Trophoblast cell (in vitro differentiated cells and primary cell): Measurements from ENCODE around the gene GDA.

ENCODE experiments used
- DNase-seq, 2 donors: peaks; one replicate each; pipeline ENCODE4 v3.0.0-alpha.2; 2016
- H2AFZ ChIP-seq: 2 replicates; pipeline ENCODE4 v1.6.1; 2013; ENCODE audit warnings: low read length, moderate library complexity, mild to moderate bottlenecking; ENCODE audit not compliant: insufficient read depth, poor library complexity
- H2AK5ac ChIP-seq: 2 replicates; pipeline ENCODE4 v1.6.1; 2013; ENCODE audit warnings: mild to moderate bottlenecking, low read length
- H2BK120ac ChIP-seq: 2 replicates; pipeline ENCODE4 v1.6.1; 2013; ENCODE audit warnings: low read length, mild to moderate bottlenecking, moderate library complexity; ENCODE audit not compliant: insufficient read depth, poor library complexity
- H2BK12ac ChIP-seq: 2 replicates; pipeline ENCODE4 v1.6.1; 2013; ENCODE audit warnings: mild to moderate bottlenecking, low read length, moderate library complexity
- H2BK5ac ChIP-seq: 2 replicates; pipeline ENCODE4 v1.6.1; 2013; ENCODE audit warnings: low read length, low read depth, moderate library complexity, mild to moderate bottlenecking; ENCODE audit not compliant: poor library complexity
- H3K14ac ChIP-seq: 2 replicates; pipeline ENCODE4 v1.6.1; 2013; ENCODE audit warnings: mild to moderate bottlenecking, low read length
- H3K18ac ChIP-seq: 2 replicates; pipeline ENCODE4 v1.6.1; 2013; ENCODE audit warnings: mild to moderate bottlenecking, low read length
- H3K23ac ChIP-seq: 2 replicates; pipeline ENCODE4 v1.6.1; 2013; ENCODE audit warnings: low read length
- H3K27ac ChIP-seq: 2 replicates; pipeline ENCODE4 v1.5.1; 2013; ENCODE audit warnings: low read depth, mild to moderate bottlenecking, inconsistent platforms, low read length, moderate library complexity
- H3K27me3 ChIP-seq: 2 replicates; pipeline ENCODE4 v1.6.1; 2013; ENCODE audit warnings: inconsistent platforms, mild to moderate bottlenecking, low read length, moderate library complexity; ENCODE audit not compliant: insufficient read depth
- H3K36me3 ChIP-seq, 2 experiments: 1 replicate in 1 of 2; 2 replicates in 1 of 2; pipeline ENCODE4 v1.6.1; 2013; ENCODE audit warnings: low read length in 2 of 2, mild to moderate bottlenecking in 2 of 2, moderate library complexity in 1 of 2; ENCODE audit not compliant: insufficient read depth in 2 of 2, control insufficient read depth in 1 of 2
- H3K4ac ChIP-seq: 2 replicates; pipeline ENCODE4 v1.6.1; 2013; ENCODE audit warnings: low read depth, mild to moderate bottlenecking, low read length, moderate library complexity
- H3K4me1 ChIP-seq, 2 experiments: 1 replicate in 1 of 2; 2 replicates in 1 of 2; pipeline ENCODE4 v1.6.1; 2013; ENCODE audit warnings: low read length in 2 of 2, mild to moderate bottlenecking in 2 of 2, moderate library complexity in 1 of 2; ENCODE audit not compliant: insufficient read depth in 2 of 2, control insufficient read depth in 1 of 2
- H3K4me2 ChIP-seq: 2 replicates; pipeline ENCODE4 v1.6.1; 2013; ENCODE audit warnings: inconsistent platforms, mild to moderate bottlenecking, low read length, moderate library complexity
- H3K4me3 ChIP-seq: 2 replicates; pipeline ENCODE4 v1.5.1; 2013; ENCODE audit warnings: mild to moderate bottlenecking, low read depth, low read length, inconsistent platforms
- H3K79me1 ChIP-seq: one replicate; pipeline ENCODE4 v1.6.1; 2013; ENCODE audit warnings: low read length
- H3K79me2 ChIP-seq: 2 replicates; pipeline ENCODE4 v1.6.1; 2013; ENCODE audit warnings: low read length, mild to moderate bottlenecking; ENCODE audit not compliant: control insufficient read depth, insufficient read depth, poor library complexity
- H3K9ac ChIP-seq: 2 replicates; pipeline ENCODE4 v1.6.1; 2013; ENCODE audit warnings: mild to moderate bottlenecking, low read length
- H3K9me3 ChIP-seq: 2 replicates; pipeline ENCODE4 v1.6.1; 2013; ENCODE audit warnings: low read depth, mild to moderate bottlenecking, control low read depth, inconsistent platforms, low read length; ENCODE audit not compliant: insufficient read depth
- H4K12ac ChIP-seq: 2 replicates; pipeline ENCODE4 v1.6.1; 2013; ENCODE audit warnings: low read depth, mild to moderate bottlenecking, low read length, moderate library complexity
- H4K8ac ChIP-seq: 2 replicates; pipeline ENCODE4 v1.6.1; 2013; ENCODE audit warnings: low read depth, mild to moderate bottlenecking, low read length, moderate library complexity
- H4K91ac ChIP-seq: one replicate; pipeline ENCODE4 v1.6.1; 2013; ENCODE audit warnings: low read depth, mild to moderate bottlenecking, low read length, moderate library complexity
- WGBS: extraction: QIAGEN DNeasy Blood & Tissue Kit; methylation state at CpG from one replicate; pipeline ENCODE4 v1.1.7; 2013; ENCODE audit warnings: missing lambda C conversion rate; ENCODE audit not compliant: insufficient read length, insufficient coverage; ENCODE audit errors: extremely low coverage; 5-methylcytosine and 5-hydroxymethylcytosine counted together

The GDA gene

GRCh38 chr9:72193478-72193881 lies 44.2 kb downstream of the GDA start:
- Histone ChIP-seq H3K9ac (no peak overlapping the region), H3K4ac (no peak overlapping the region), H3K36me3 (no peaks in the 10 kb centered on the region), H2BK12ac (no peak overlapping the region), H3K27me3 (no peaks in the 10 kb centered on the region), H2BK5ac (no peak overlapping the region), H3K79me1 (no peaks in the 10 kb centered on the region), H3K27ac (no peak overlapping the region), H2BK120ac (no peak overlapping the region), H2AK5ac (no peak overlapping the region), H3K23ac (no peak overlapping the region), H2AFZ (no peak overlapping the region), H4K12ac (no peak overlapping the region), H3K18ac (no peak overlapping the region), H3K4me3 (no peak overlapping the region), H3K14ac (no peak overlapping the region), H3K4me1 (no peaks in the 10 kb centered on the region), H4K8ac (no peak overlapping the region), H4K91ac (no peak overlapping the region), H3K79me2 (no peaks in the 10 kb centered on the region), H3K4me2 (no peak overlapping the region), H3K9me3 (no peaks in the 10 kb centered on the region)
- WGBS, result no CpG with 5 or more reads among the region's 5 CpGs
- DNase-seq, result no peak

- DNase-seq, result no peak
- no peaks in the 10 kb centered on the region for H3K27me3 ChIP-seq
- no peak overlapping the region for H4K91ac ChIP-seq
- no peak overlapping the region for H3K4ac ChIP-seq
- H2AFZ ChIP-seq, result no peak overlapping the region
- H3K9ac ChIP-seq, result no peak overlapping the region
- no peak overlapping the region for H3K27ac ChIP-seq
- H2AK5ac ChIP-seq, result no peak overlapping the region
- no peaks in the 10 kb centered on the region for H3K9me3 ChIP-seq
- H2BK5ac ChIP-seq, result no peak overlapping the region
- H3K4me1 ChIP-seq, result no peaks in the 10 kb centered on the region
- no peak overlapping the region for H4K12ac ChIP-seq
- no peak overlapping the region for H3K23ac ChIP-seq
- no peak overlapping the region for H3K4me2 ChIP-seq
- H4K8ac ChIP-seq, result no peak overlapping the region
- H3K79me1 ChIP-seq, result no peaks in the 10 kb centered on the region
- no peak overlapping the region for H2BK12ac ChIP-seq
- no peak overlapping the region for H3K14ac ChIP-seq
- no peak overlapping the region for H3K18ac ChIP-seq
- no peaks in the 10 kb centered on the region for H3K79me2 ChIP-seq
- no peaks in the 10 kb centered on the region for H3K36me3 ChIP-seq
- H3K4me3 ChIP-seq, result no peak overlapping the region
- no peak overlapping the region for H2BK120ac ChIP-seq
- WGBS, result no CpG with 5 or more reads among the region's 3 CpGs
These were observed 50.0 kb downstream of the GDA start for GRCh38 chr9:72199238-72199637.

- H2BK120ac ChIP-seq, result no peak overlapping the region
- H3K79me1 ChIP-seq, result no peaks in the 10 kb centered on the region
- H3K18ac ChIP-seq, result no peak overlapping the region
- no peak overlapping the region for H3K4me2 ChIP-seq
- H2BK5ac ChIP-seq, result no peak overlapping the region
- no peak overlapping the region for H4K8ac ChIP-seq
- no peaks in the 10 kb centered on the region for H3K79me2 ChIP-seq
- H3K4me1 ChIP-seq, result no peaks in the 10 kb centered on the region
- no peak overlapping the region for H2AFZ ChIP-seq
- no peak overlapping the region for H3K27ac ChIP-seq
- H3K14ac ChIP-seq, result no peak overlapping the region
- no peak overlapping the region for H2BK12ac ChIP-seq
- WGBS, result no CpG with 5 or more reads among the region's 6 CpGs
- no peak overlapping the region for H4K12ac ChIP-seq
- no peak overlapping the region for H2AK5ac ChIP-seq
- no peaks in the 10 kb centered on the region for H3K9me3 ChIP-seq
- H3K9ac ChIP-seq, result no peak overlapping the region
- no peak for DNase-seq
- no peaks in the 10 kb centered on the region for H3K27me3 ChIP-seq
- H3K23ac ChIP-seq, result no peak overlapping the region
- no peak overlapping the region for H4K91ac ChIP-seq
- no peak overlapping the region for H3K4ac ChIP-seq
- no peaks in the 10 kb centered on the region for H3K36me3 ChIP-seq
- H3K4me3 ChIP-seq, result no peak overlapping the region
These were observed 51.2 kb downstream of the GDA start for GRCh38 chr9:72200452-72200851.

DNA sequence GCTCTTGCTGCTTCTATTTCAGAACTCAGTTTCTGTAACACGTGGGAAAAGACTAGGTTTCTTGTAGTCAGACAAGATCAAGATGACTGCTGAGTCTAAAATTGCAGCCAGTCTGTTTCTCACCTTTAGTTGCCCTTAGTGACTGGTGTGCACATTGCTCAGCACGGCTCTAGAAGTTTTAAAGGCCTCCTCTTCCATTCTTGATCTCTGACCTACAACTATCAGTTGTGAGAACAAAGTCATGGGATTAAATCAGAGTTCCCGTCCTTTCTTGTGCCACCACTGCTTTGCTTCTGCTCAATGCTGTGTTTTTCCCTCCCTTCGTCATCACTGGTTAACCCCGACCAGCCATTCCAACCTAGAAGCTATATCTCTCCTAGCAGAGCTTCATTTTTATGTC lies 52.8 kb downstream of the GDA start:
- H3K23ac ChIP-seq, result no peak overlapping the region
- no peak overlapping the region for H2BK5ac ChIP-seq
- H2AK5ac ChIP-seq, result no peak overlapping the region
- H2BK12ac ChIP-seq, result no peak overlapping the region
- no peaks in the 10 kb centered on the region for H3K36me3 ChIP-seq
- H2AFZ ChIP-seq, result no peak overlapping the region
- no peaks in the 10 kb centered on the region for H3K4me1 ChIP-seq
- no peak overlapping the region for H3K9ac ChIP-seq
- no peak overlapping the region for H4K8ac ChIP-seq
- DNase-seq, result no peak
- no peak overlapping the region for H3K4me3 ChIP-seq
- no peaks in the 10 kb centered on the region for H3K27me3 ChIP-seq
- no peak overlapping the region for H2BK120ac ChIP-seq
- no peaks in the 10 kb centered on the region for H3K9me3 ChIP-seq
- no CpG with 5 or more reads among the region's 5 CpGs for WGBS
- no peak overlapping the region for H3K14ac ChIP-seq
- H4K12ac ChIP-seq, result no peak overlapping the region
- H4K91ac ChIP-seq, result no peak overlapping the region
- no peaks in the 10 kb centered on the region for H3K79me2 ChIP-seq
- H3K4ac ChIP-seq, result no peak overlapping the region
- H3K79me1 ChIP-seq, result no peaks in the 10 kb centered on the region
- no peak overlapping the region for H3K27ac ChIP-seq
- H3K18ac ChIP-seq, result no peak overlapping the region
- no peak overlapping the region for H3K4me2 ChIP-seq
